Caco-2 (cell line): Measurements from ENCODE around the gene CCDC9B. TPM values are rescaled to one million over a fixed set of nuclear protein-coding genes. Genes with fewer than 3 reads are reported as not detected.

Experiments
- BruUV-seq: library from RNA; stranded (reverse); fragments of 400-500 nt; replicated peaks from 2 replicates; lab custom pipeline; 2021; lab: Mats Ljungman, UMichigan
- CTCF ChIA-PET: fragments of 300-600 bp; sonication (Branson Sonifier 250); formaldehyde crosslinking; loops from one replicate; lab custom pipeline; 2022; ENCODE audit warnings: antibody characterized with exemption; lab: Charles Lee
- POLR2A ChIA-PET: fragments of 300-600 bp; sonication (Branson Sonifier 250); formaldehyde crosslinking; loops from one replicate; lab custom pipeline; 2022; ENCODE audit warnings: antibody characterized with exemption; lab: Charles Lee
- DNase-seq, 2 experiments: peaks; one replicate each; pipeline versions ENCODE4 v3.0.0 to v3.0.0-alpha.2; 2020 to 2022
- H3K27me3 ChIP-seq: replicated peaks from 2 replicates; pipeline ENCODE4 v1.6.0; 2011; ENCODE audit warnings: low read length; ENCODE audit not compliant: control insufficient read depth, insufficient read depth
- H3K36me3 ChIP-seq: 2 replicates; pipeline ENCODE4 v1.5.1; 2011; ENCODE audit warnings: low read length; ENCODE audit not compliant: control insufficient read depth, insufficient read depth
- H3K4me1 ChIP-seq: fragments of 250-450 bp; sonication (Bioruptor Pico); 2 replicates; pipeline ENCODE4 v1.5.1; 2020; ENCODE audit warnings: mild to moderate bottlenecking
- H3K4me3 ChIP-seq: 2 replicates; pipeline ENCODE4 v1.5.1; 2011; ENCODE audit warnings: low read depth, mild to moderate bottlenecking, control low read depth, low read length
- H3K9me3 ChIP-seq: fragments of 250-450 bp; sonication (Bioruptor Pico); 2 replicates; pipeline ENCODE4 v1.5.1; 2020; ENCODE audit warnings: mild to moderate bottlenecking, moderate library complexity
- H3K27ac Mint-ChIP-seq: one replicate; pipeline ENCODE4 v1.8.0; 2022; ENCODE audit warnings: mixed read lengths; ENCODE audit not compliant: unreplicated experiment
- H3K27me3 Mint-ChIP-seq: one replicate; pipeline ENCODE4 v1.8.0; 2022; ENCODE audit warnings: mixed read lengths; ENCODE audit not compliant: insufficient read depth, unreplicated experiment
- H3K36me3 Mint-ChIP-seq: one replicate; pipeline ENCODE4 v1.8.0; 2022; ENCODE audit warnings: mild to moderate bottlenecking, mixed read lengths; ENCODE audit not compliant: insufficient read depth, unreplicated experiment
- H3K4me1 Mint-ChIP-seq: one replicate; pipeline ENCODE4 v1.8.0; 2022; ENCODE audit warnings: low read depth, mixed read lengths; ENCODE audit not compliant: unreplicated experiment
- H3K4me3 Mint-ChIP-seq: one replicate; pipeline ENCODE4 v1.8.0; 2022; ENCODE audit warnings: mild to moderate bottlenecking, moderate library complexity, mixed read lengths; ENCODE audit not compliant: unreplicated experiment
- H3K9me3 Mint-ChIP-seq: one replicate; pipeline ENCODE4 v1.8.0; 2022; ENCODE audit warnings: mixed read lengths; ENCODE audit not compliant: unreplicated experiment
- CTCF ChIP-seq, 2 experiments: fragments of 200-600 bp in 1 of 2; IDR thresholded peaks; 1 replicate in 1 of 2; 2 replicates in 1 of 2; pipeline versions ENCODE4 v1.5.1 to v1.8.0; 2011 to 2022; ENCODE audit warnings: antibody characterized with exemption in 1 of 2, control low read depth in 1 of 2, inconsistent platforms in 1 of 2, low read depth in 1 of 2, low read length in 1 of 2, mild to moderate bottlenecking in 1 of 2, moderate library complexity in 1 of 2; ENCODE audit not compliant: insufficient read depth in 1 of 2, severe bottlenecking in 1 of 2, unreplicated experiment in 1 of 2
- intact Hi-C: fragments of 100-400 bp; cut with micrococcal nuclease; formaldehyde crosslinking; loops from one replicate; pipeline ENCODE4 v1.10.0; 2022; ENCODE audit not compliant: unreplicated experiment
- total RNA-seq: library from RNA; stranded (reverse); gene quantifications from 2 replicates; pipeline ENCODE4 v1.2.3, GENCODE V29; 2022

CCDC9B gene
- total RNA-seq, 1 experiment from 2014 or later: 0.86 TPM

GRCh38 chr15:40300367-40300766 is 40.4 kb downstream of the CCDC9B start:
- Mint-ChIP-seq H3K4me1 (peaks cover 11% of the 10 kb centered on the region), H3K27me3 (no peaks in the 10 kb centered on the region), H3K9me3 (no peaks in the 10 kb centered on the region), H3K36me3 (no peaks in the 10 kb centered on the region), H3K27ac (no peak overlapping the region), H3K4me3 (no peak overlapping the region)
- TF ChIP-seq CTCF (IDR thresholded peaks at IDR 0.05; ENCODE audit: insufficient read depth in 1 of 2, low read depth in 1 of 2, low read length in 1 of 2, severe bottlenecking in 1 of 2, unreplicated experiment in 1 of 2): no peak
- H3K27me3 ChIP-seq: no peaks in the 10 kb centered on the region
- ChIA-PET POLR2A (no interaction called here), CTCF (no interaction called here)
- H3K36me3 ChIP-seq: no peaks in the 10 kb centered on the region
- intact Hi-C loops: no loop called here
- no peak for DNase-seq
- BruUV-seq: no TSS peak
- H3K4me3 ChIP-seq: no peak overlapping the region
- peaks cover 6% of the 10 kb centered on the region for H3K4me1 ChIP-seq
- no peaks in the 10 kb centered on the region; the same call in 1 of the 2 replicates for H3K9me3 ChIP-seq

- Mint-ChIP-seq H3K27me3 (no peaks in the 10 kb centered on the region), H3K4me1 (peaks cover 11% of the 10 kb centered on the region), H3K4me3 (no peak overlapping the region), H3K27ac (no peak overlapping the region), H3K9me3 (no peaks in the 10 kb centered on the region), H3K36me3 (no peaks in the 10 kb centered on the region)
- Histone ChIP-seq H3K4me1 (peaks cover 6% of the 10 kb centered on the region), H3K4me3 (no peak overlapping the region), H3K9me3 (no peaks in the 10 kb centered on the region; the same call in 1 of the 2 replicates), H3K27me3 (no peaks in the 10 kb centered on the region), H3K36me3 (no peaks in the 10 kb centered on the region)
- ChIA-PET CTCF (no interaction called here), POLR2A (no interaction called here)
- intact Hi-C loops: no loop called here
- no TSS peak for BruUV-seq
- no peak for DNase-seq
- no peak for TF ChIP-seq CTCF (IDR thresholded peaks at IDR 0.05; ENCODE audit: insufficient read depth in 1 of 2, low read depth in 1 of 2, low read length in 1 of 2, severe bottlenecking in 1 of 2, unreplicated experiment in 1 of 2)
Measured at GRCh38 chr15:40298216-40298935, 42.4 kb downstream of the CCDC9B start.

DNA sequence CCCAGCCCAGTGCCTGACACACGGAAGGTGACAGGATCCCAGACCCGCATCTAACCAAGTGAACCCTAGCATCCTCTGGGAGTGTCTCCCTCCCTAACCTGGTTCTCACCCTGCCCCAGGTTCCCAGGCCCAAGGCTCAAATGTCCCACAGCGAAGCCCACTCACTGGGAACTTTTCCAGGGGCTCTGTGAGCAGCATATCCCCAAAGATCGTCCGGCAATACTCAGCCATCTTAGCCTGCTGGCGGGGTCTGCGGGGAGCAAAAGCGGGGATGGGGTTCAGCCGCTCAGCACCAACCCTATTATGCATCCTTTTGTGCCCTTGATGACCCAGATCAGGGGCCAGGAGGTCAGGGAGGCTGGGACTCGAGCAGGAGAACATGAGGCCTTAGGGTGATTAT is 43.4 kb downstream of the CCDC9B start:
- ChIA-PET POLR2A (no interaction called here), CTCF (interaction anchor here (0.7 kb wide), 1 partner anchor 63 kb away, joined by 4 read pairs; no protein-coding TSS in a partner anchor)
- H3K27ac Mint-ChIP-seq: no peak overlapping the region
- H3K27me3 Mint-ChIP-seq: no peaks in the 10 kb centered on the region
- peaks cover 6% of the 10 kb centered on the region for H3K4me1 ChIP-seq
- no peaks in the 10 kb centered on the region for H3K36me3 ChIP-seq
- H3K4me1 Mint-ChIP-seq: peaks cover 11% of the 10 kb centered on the region
- H3K9me3 ChIP-seq: no peaks in the 10 kb centered on the region; the same call in 1 of the 2 replicates
- no peaks in the 10 kb centered on the region for H3K9me3 Mint-ChIP-seq
- intact Hi-C loops: no loop called here
- no peaks in the 10 kb centered on the region for H3K36me3 Mint-ChIP-seq
- no peak for TF ChIP-seq CTCF (IDR thresholded peaks at IDR 0.05; ENCODE audit: insufficient read depth in 1 of 2, low read depth in 1 of 2, low read length in 1 of 2, severe bottlenecking in 1 of 2, unreplicated experiment in 1 of 2)
- no peak overlapping the region for H3K4me3 Mint-ChIP-seq
- no peak overlapping the region for H3K4me3 ChIP-seq
- no peaks in the 10 kb centered on the region for H3K27me3 ChIP-seq
- DNase-seq: no peak
- no TSS peak for BruUV-seq
